Measurements from ENCODE around the gene PC. TPM values are rescaled to one million over a fixed set of nuclear protein-coding genes. Genes with fewer than 3 reads are reported as not detected.

PC gene
- total and polyA plus RNA-seq, 9 of the 15 experiments (the other 6 are each of a cell fraction or from before 2014, with no cell fraction given), result 0.94 to 38.0 (median 8.7) TPM

DNA sequence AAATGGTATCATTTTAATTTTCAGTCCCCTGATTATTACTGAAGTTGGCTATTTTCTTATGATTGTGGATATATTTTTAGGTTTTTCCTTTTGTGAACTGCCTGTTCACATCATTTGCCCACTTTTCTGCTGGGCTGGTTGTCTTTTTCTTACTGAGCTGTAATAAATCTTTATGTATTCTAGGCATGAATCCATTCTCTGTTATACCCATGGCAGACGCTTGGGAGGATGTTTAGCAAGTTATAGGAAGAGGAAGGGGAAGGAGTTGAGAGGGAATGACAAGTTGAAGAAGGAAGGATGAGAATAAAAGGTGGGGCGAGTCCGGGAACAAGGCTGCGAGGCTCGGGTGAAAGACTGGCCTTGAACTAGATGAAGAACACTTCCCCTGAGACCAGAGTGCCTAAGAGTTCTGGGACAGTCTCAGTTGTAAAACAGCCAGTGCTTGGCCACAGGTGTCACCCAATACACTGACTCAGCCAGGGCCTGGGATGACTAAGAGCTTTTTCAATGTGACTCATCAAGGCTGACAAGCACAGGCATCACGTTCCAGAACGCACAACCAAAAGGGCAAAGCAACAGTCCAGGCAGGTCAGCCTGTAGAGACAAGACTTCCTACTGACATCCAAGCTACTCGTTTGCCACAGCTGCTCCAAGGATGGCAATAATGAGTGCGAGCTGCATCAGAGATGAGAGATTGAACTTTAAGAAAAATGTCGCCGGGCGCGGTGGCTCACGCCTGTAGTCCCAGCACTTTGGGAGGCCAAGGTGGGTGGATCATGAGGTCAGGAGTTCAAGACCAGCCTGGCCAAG is 66.1 kb downstream of the PC start (continued):
- TF ChIP-seq PTRF (tag; IDR thresholded peaks at IDR 0.05) (no peak), MCM3 (IDR thresholded peaks at IDR 0.05) (no peak), HMG20B (CRISPR knock-in tag; IDR thresholded peaks at IDR 0.05) (no peak), ZNF121 (CRISPR knock-in tag; conservative IDR thresholded peaks at IDR 0.05) (no peak), PPARD (CRISPR knock-in tag; IDR thresholded peaks at IDR 0.05) (no peak), ZNF175 (CRISPR knock-in tag; IDR thresholded peaks at IDR 0.05; ENCODE audit: low read depth) (no peak; the same call in 1 of the 2 replicates), TBL1XR1 (IDR thresholded peaks at IDR 0.05; ENCODE audit: low read length in 2 of 2) (0 out of 4 replicates have a peak, but pooled peaks of 1 of the 2 experiments have one; percentile 24), SIN3A (IDR thresholded peaks at IDR 0.05; ENCODE audit: borderline replicate concordance in 2 of 2, control insufficient read depth in 1 of 2, low read depth in 2 of 2, low read length in 2 of 2) (0 out of 4 replicates have a peak, but pooled peaks of 1 of the 2 experiments have one; percentile 33), CAMTA2 (CRISPR knock-in tag; conservative IDR thresholded peaks at IDR 0.05) (no peak), ZNF384 (IDR thresholded peaks at IDR 0.05; ENCODE audit: low read depth, low read length) (no peak), MTA1 (IDR thresholded peaks at IDR 0.05; ENCODE audit: borderline replicate concordance) (0 out of 2 replicates have a peak, but pooled peaks have one; percentile 57), FOXA3 (CRISPR knock-in tag; conservative IDR thresholded peaks at IDR 0.05 in 1 of 2, IDR thresholded peaks at IDR 0.05 in 1 of 2) (no peak), SRSF7 (optimal IDR thresholded peaks at IDR 0.05; ENCODE audit: low read depth, low read length) (no peak), U2AF1 (optimal IDR thresholded peaks at IDR 0.05; ENCODE audit: low read depth, low read length) (no peak), MAFF (IDR thresholded peaks at IDR 0.05; ENCODE audit: low read length) (peak; percentile 96)
- TF ChIP-seq, protein P1, sequence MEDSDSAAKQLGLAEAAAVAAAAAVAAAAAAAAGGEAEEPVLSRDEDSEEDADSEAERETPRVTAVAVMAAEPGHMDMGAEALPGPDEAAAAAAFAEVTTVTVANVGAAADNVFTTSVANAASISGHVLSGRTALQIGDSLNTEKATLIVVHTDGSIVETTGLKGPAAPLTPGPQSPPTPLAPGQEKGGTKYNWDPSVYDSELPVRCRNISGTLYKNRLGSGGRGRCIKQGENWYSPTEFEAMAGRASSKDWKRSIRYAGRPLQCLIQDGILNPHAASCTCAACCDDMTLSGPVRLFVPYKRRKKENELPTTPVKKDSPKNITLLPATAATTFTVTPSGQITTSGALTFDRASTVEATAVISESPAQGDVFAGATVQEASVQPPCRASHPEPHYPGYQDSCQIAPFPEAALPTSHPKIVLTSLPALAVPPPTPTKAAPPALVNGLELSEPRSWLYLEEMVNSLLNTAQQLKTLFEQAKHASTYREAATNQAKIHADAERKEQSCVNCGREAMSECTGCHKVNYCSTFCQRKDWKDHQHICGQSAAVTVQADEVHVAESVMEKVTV (CRISPR knock-in tag; IDR thresholded peaks at IDR 0.05), result no peak
- TF ChIP-seq, protein P2, sequence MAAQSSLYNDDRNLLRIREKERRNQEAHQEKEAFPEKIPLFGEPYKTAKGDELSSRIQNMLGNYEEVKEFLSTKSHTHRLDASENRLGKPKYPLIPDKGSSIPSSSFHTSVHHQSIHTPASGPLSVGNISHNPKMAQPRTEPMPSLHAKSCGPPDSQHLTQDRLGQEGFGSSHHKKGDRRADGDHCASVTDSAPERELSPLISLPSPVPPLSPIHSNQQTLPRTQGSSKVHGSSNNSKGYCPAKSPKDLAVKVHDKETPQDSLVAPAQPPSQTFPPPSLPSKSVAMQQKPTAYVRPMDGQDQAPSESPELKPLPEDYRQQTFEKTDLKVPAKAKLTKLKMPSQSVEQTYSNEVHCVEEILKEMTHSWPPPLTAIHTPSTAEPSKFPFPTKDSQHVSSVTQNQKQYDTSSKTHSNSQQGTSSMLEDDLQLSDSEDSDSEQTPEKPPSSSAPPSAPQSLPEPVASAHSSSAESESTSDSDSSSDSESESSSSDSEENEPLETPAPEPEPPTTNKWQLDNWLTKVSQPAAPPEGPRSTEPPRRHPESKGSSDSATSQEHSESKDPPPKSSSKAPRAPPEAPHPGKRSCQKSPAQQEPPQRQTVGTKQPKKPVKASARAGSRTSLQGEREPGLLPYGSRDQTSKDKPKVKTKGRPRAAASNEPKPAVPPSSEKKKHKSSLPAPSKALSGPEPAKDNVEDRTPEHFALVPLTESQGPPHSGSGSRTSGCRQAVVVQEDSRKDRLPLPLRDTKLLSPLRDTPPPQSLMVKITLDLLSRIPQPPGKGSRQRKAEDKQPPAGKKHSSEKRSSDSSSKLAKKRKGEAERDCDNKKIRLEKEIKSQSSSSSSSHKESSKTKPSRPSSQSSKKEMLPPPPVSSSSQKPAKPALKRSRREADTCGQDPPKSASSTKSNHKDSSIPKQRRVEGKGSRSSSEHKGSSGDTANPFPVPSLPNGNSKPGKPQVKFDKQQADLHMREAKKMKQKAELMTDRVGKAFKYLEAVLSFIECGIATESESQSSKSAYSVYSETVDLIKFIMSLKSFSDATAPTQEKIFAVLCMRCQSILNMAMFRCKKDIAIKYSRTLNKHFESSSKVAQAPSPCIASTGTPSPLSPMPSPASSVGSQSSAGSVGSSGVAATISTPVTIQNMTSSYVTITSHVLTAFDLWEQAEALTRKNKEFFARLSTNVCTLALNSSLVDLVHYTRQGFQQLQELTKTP (IDR thresholded peaks at IDR 0.05; ENCODE audit: low read depth in 1 of 2, partially characterized antibody in 2 of 2), result peak in 1 of 2 experiments; percentile 75
- TF ChIP-seq, protein P3, sequence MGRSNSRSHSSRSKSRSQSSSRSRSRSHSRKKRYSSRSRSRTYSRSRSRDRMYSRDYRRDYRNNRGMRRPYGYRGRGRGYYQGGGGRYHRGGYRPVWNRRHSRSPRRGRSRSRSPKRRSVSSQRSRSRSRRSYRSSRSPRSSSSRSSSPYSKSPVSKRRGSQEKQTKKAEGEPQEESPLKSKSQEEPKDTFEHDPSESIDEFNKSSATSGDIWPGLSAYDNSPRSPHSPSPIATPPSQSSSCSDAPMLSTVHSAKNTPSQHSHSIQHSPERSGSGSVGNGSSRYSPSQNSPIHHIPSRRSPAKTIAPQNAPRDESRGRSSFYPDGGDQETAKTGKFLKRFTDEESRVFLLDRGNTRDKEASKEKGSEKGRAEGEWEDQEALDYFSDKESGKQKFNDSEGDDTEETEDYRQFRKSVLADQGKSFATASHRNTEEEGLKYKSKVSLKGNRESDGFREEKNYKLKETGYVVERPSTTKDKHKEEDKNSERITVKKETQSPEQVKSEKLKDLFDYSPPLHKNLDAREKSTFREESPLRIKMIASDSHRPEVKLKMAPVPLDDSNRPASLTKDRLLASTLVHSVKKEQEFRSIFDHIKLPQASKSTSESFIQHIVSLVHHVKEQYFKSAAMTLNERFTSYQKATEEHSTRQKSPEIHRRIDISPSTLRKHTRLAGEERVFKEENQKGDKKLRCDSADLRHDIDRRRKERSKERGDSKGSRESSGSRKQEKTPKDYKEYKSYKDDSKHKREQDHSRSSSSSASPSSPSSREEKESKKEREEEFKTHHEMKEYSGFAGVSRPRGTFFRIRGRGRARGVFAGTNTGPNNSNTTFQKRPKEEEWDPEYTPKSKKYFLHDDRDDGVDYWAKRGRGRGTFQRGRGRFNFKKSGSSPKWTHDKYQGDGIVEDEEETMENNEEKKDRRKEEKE (IDR thresholded peaks at IDR 0.05; ENCODE audit: borderline replicate concordance in 1 of 2, control insufficient read depth in 1 of 2, low read depth in 2 of 2, low read length in 1 of 2), result peak in 1 of 2 experiments; percentile 32; a peak in 1 of 4 replicates
